Liver (tissue), 9 donors: ENCODE measurements around the gene TADA2A. TPM values are rescaled to one million over a fixed set of nuclear protein-coding genes. Genes with fewer than 3 reads are reported as not detected.
A peak's percentile ranks its signal among the peaks of the same experiment; 100 is the strongest.

Source experiments
- DNase-seq: peaks from one replicate; pipeline ENCODE4 v3.0.0-alpha.2; 2017; ENCODE audit warnings: low spot score
- H3K27ac ChIP-seq, 2 donors: one replicate each; pipeline ENCODE4 v1.7.0; 2013; ENCODE audit warnings: inconsistent platforms in 2 of 2, low read length in 2 of 2, control low read depth in 1 of 2, low read depth in 1 of 2, mild to moderate bottlenecking in 1 of 2
- H3K27me3 ChIP-seq, 4 donors: one replicate each; pipeline versions ENCODE4 v1.6.1 to v1.7.0; 2013; ENCODE audit warnings: low read length in 3 of 4, inconsistent platforms in 1 of 4, mild to moderate bottlenecking in 1 of 4, moderate library complexity in 1 of 4; ENCODE audit not compliant: control insufficient read depth in 4 of 4, insufficient read depth in 4 of 4
- H3K36me3 ChIP-seq, 4 donors: one replicate each; pipeline versions ENCODE4 v1.6.1 to v1.7.0; 2013; ENCODE audit warnings: low read length in 3 of 4, mild to moderate bottlenecking in 3 of 4, low read depth in 1 of 4, moderate library complexity in 1 of 4; ENCODE audit not compliant: control insufficient read depth in 4 of 4, insufficient read depth in 3 of 4
- H3K4me1 ChIP-seq, 4 donors: one replicate each; pipeline versions ENCODE4 v1.6.1 to v1.7.0; 2013; ENCODE audit warnings: low read length in 3 of 4, mild to moderate bottlenecking in 3 of 4, moderate library complexity in 1 of 4; ENCODE audit not compliant: control insufficient read depth in 4 of 4, insufficient read depth in 4 of 4
- H3K4me3 ChIP-seq, 3 donors: one replicate each; pipeline versions ENCODE4 v1.6.1 to v1.7.0; 2013; ENCODE audit warnings: low read length in 3 of 3, control low read depth in 1 of 3, low read depth in 1 of 3, mild to moderate bottlenecking in 1 of 3
- H3K9ac ChIP-seq, 2 donors: one replicate each; pipeline ENCODE4 v1.7.0; 2013; ENCODE audit warnings: low read length in 2 of 2, mild to moderate bottlenecking in 2 of 2, moderate library complexity in 2 of 2, control low read depth in 1 of 2, low read depth in 1 of 2
- H3K9me3 ChIP-seq, 4 donors: one replicate each; pipeline versions ENCODE4 v1.6.1 to v1.7.0; 2013; ENCODE audit warnings: low read length in 3 of 4; ENCODE audit not compliant: control insufficient read depth in 4 of 4
- CTCF ChIP-seq: fragments of 150-350 bp; IDR thresholded peaks from 2 replicates; pipeline ENCODE4 v1.5.1; 2017; ENCODE audit warnings: improper control_type of control experiment, low read depth, low read length; ENCODE audit not compliant: missing input control
- EGR1 ChIP-seq, 2 donors: IDR thresholded peaks; 2 replicates each; pipeline ENCODE4 v1.6.1; 2016 to 2018; ENCODE audit warnings: antibody characterized with exemption in 2 of 2, low read depth in 2 of 2
- FOXA1 ChIP-seq: IDR thresholded peaks from 2 replicates; pipeline ENCODE4 v1.6.1; 2016; ENCODE audit warnings: antibody characterized with exemption
- FOXA2 ChIP-seq: IDR thresholded peaks from 2 replicates; pipeline ENCODE4 v1.6.1; 2016; ENCODE audit warnings: antibody characterized with exemption
- GABPA ChIP-seq, 2 donors: IDR thresholded peaks in 1 of 2; conservative IDR thresholded peaks in 1 of 2; 2 replicates each; pipeline ENCODE4 v1.6.1; 2016; ENCODE audit warnings: antibody characterized with exemption in 2 of 2, mild to moderate bottlenecking in 1 of 2, moderate library complexity in 1 of 2
- HNF4A ChIP-seq, 2 donors: conservative IDR thresholded peaks; 2 replicates each; pipeline ENCODE4 v1.6.1; 2016; ENCODE audit warnings: antibody characterized with exemption in 2 of 2, mild to moderate bottlenecking in 2 of 2
- HNF4G ChIP-seq: IDR thresholded peaks from 2 replicates; pipeline ENCODE4 v1.6.1; 2016; ENCODE audit warnings: antibody characterized with exemption
- JUND ChIP-seq, 2 donors: IDR thresholded peaks; 2 replicates each; pipeline ENCODE4 v1.6.1; 2016; ENCODE audit warnings: antibody characterized with exemption in 2 of 2
- MAX ChIP-seq: IDR thresholded peaks from 2 replicates; pipeline ENCODE4 v1.6.1; 2016; ENCODE audit warnings: antibody characterized with exemption
- RAD21 ChIP-seq, 2 donors: IDR thresholded peaks; 2 replicates each; pipeline ENCODE4 v1.6.1; 2016; ENCODE audit warnings: antibody characterized with exemption in 2 of 2, mild to moderate bottlenecking in 2 of 2
- RXRA ChIP-seq, 2 donors: IDR thresholded peaks; 2 replicates each; pipeline ENCODE4 v1.6.1; 2017 to 2018; ENCODE audit warnings: antibody characterized with exemption in 2 of 2, mild to moderate bottlenecking in 1 of 2
- SP1 ChIP-seq: IDR thresholded peaks from 2 replicates; pipeline ENCODE4 v1.6.1; 2018; ENCODE audit warnings: antibody characterized with exemption, mild to moderate bottlenecking
- TAF1 ChIP-seq: conservative IDR thresholded peaks from 2 replicates; pipeline ENCODE4 v1.6.1; 2016; ENCODE audit warnings: antibody characterized with exemption, mild to moderate bottlenecking
- WGBS: extraction: QIAGEN DNeasy Blood & Tissue Kit; methylation state at CpG from one replicate; pipeline ENCODE4 v1.1.7; 2013; 5-methylcytosine and 5-hydroxymethylcytosine counted together
- polyA plus RNA-seq, 2 donors: library from polyadenylated mRNA; stranded (reverse) in 1 of 2; unstranded in 1 of 2; fragments of 200-250 nt in 1 of 2; fragments of >200 nt in 1 of 2; fragmentation: Nextera tagmentation in 1 of 2; extraction: Ambion mirVana in 1 of 2; gene quantifications; one replicate each; pipeline versions ENCODE4 v1.2.1 to v1.2.3, GENCODE V29; 2013 to 2015
- total RNA-seq, 2 donors: library from RNA; depleted of rRNA; stranded (reverse); fragments of >200 nt; gene quantifications; one replicate each; pipeline ENCODE4 v1.2.3, GENCODE V29; 2014
- donor health status: healthy.
- donor health status: healthy.
- donor health status: healthy.
- donor health status: healthy.
- donor health status: healthy.

Gene TADA2A
- total and polyA plus RNA-seq, 4 donors, result 2.8 to 13.4 (median 8.2) TPM

GRCh38 chr17:37489197-37490001, 82.7 kb downstream of the TADA2A start, which contains the start of gene DUSP14:
TSS of gene DUSP14 (plus strand) at chr17:37489891. CDS start at chr17:37512273, 22,382 bp downstream.
- Histone ChIP-seq H3K9me3 (no peaks in the 10 kb centered on the region), H3K4me1 (peaks cover 0 to 45% (median 37%) of the 10 kb centered on the region in 4 donors), H3K9ac (peak within 1 kb of the TSS; percentile 75 to 78), H3K27me3 (no peaks in the 10 kb centered on the region), H3K36me3 (no peaks in the 10 kb centered on the region), H3K4me3 (peak within 1 kb of the TSS; percentile 83 to 90 (median 87)), H3K27ac (peak within 1 kb of the TSS; percentile 82 to 93)
- no peak for TF ChIP-seq JUND (IDR thresholded peaks at IDR 0.05)
- no peak for TF ChIP-seq HNF4A (conservative IDR thresholded peaks at IDR 0.05)
- TF ChIP-seq RXRA (IDR thresholded peaks at IDR 0.05), result no peak
- no peak for TF ChIP-seq MAX
- TF ChIP-seq SP1, result no peak
- no peak for TF ChIP-seq EGR1 (IDR thresholded peaks at IDR 0.05; ENCODE audit: low read depth in 2 of 2)
- TF ChIP-seq FOXA1, result no peak
- no peak for TF ChIP-seq FOXA2
- no peak for TF ChIP-seq HNF4G
- no peak for TF ChIP-seq RAD21 (IDR thresholded peaks at IDR 0.05)
- TF ChIP-seq TAF1, result no peak
- under 1% methylated on average over 100 of the region's 100 CpGs for WGBS
- peak; percentile 74 for DNase-seq

GRCh38 chr17:37490022-37490587, 83.4 kb downstream of the TADA2A start:
- DNase-seq, result peak; percentile 60
- TF ChIP-seq CTCF (peak; percentile 20), GABPA (IDR thresholded peaks at IDR 0.05 in 1 of 2, conservative IDR thresholded peaks at IDR 0.05 in 1 of 2) (no peak)
- no peaks in the 10 kb centered on the region for H3K27me3 ChIP-seq
- H3K9ac ChIP-seq, result peak overlapping the region; percentile 53 to 75
- H3K27ac ChIP-seq, result peak overlapping the region; percentile 80 to 81
- peak overlapping the region; percentile 83 to 90 (median 87) for H3K4me3 ChIP-seq
- WGBS, result under 1% methylated on average over 56 of the region's 56 CpGs
- H3K36me3 ChIP-seq, result no peaks in the 10 kb centered on the region
- H3K9me3 ChIP-seq, result no peaks in the 10 kb centered on the region
- H3K4me1 ChIP-seq, result peaks cover 0 to 52% (median 41%) of the 10 kb centered on the region in 4 donors
